Osteoblast (primary cell): ENCODE measurements around the gene MPV17. TPM values are rescaled to one million over a fixed set of nuclear protein-coding genes. Genes with fewer than 3 reads are reported as not detected.

Experiments
- DNase-seq: peaks from one replicate; pipeline ENCODE4 v3.0.0; 2011; ENCODE audit warnings: low spot score, mixed read lengths; ENCODE audit not compliant: insufficient read length; ENCODE audit errors: missing footprints
- H2AFZ ChIP-seq: 2 replicates; pipeline ENCODE4 v1.6.0; 2011; ENCODE audit warnings: mild to moderate bottlenecking, low read length
- H3K27ac ChIP-seq: 2 replicates; pipeline ENCODE4 v1.5.1; 2011; ENCODE audit warnings: mild to moderate bottlenecking, low read depth, low read length, moderate library complexity
- H3K27me3 ChIP-seq: 2 replicates; pipeline ENCODE4 v1.6.0; 2012; ENCODE audit warnings: mild to moderate bottlenecking, control low read depth, inconsistent platforms, low read length, moderate library complexity; ENCODE audit not compliant: insufficient read depth
- H3K36me3 ChIP-seq: 2 replicates; pipeline ENCODE4 v1.5.1; 2011; ENCODE audit warnings: mild to moderate bottlenecking, low read length, control low read depth, moderate library complexity; ENCODE audit not compliant: insufficient read depth
- H3K4me1 ChIP-seq: 2 replicates; pipeline ENCODE4 v1.5.1; 2011; ENCODE audit warnings: mild to moderate bottlenecking, low read length, control low read depth, moderate library complexity; ENCODE audit not compliant: insufficient read depth
- H3K4me2 ChIP-seq: 2 replicates; pipeline ENCODE4 v1.6.0; 2011; ENCODE audit warnings: mild to moderate bottlenecking, low read length; ENCODE audit not compliant: insufficient read depth
- H3K4me3 ChIP-seq: fragments of 200-600 bp; sonication (generic); 3 replicates; pipeline ENCODE4 v1.5.1; 2012; ENCODE audit warnings: mild to moderate bottlenecking, low read length, inconsistent platforms; ENCODE audit not compliant: insufficient read depth
- H3K79me2 ChIP-seq: 2 replicates; pipeline ENCODE4 v1.6.0; 2012; ENCODE audit warnings: mild to moderate bottlenecking, low read length, control low read depth, inconsistent platforms; ENCODE audit not compliant: insufficient read depth
- H3K9me3 ChIP-seq: 2 replicates; pipeline ENCODE4 v1.5.1; 2011; ENCODE audit warnings: low read depth, low read length, control low read depth
- H4K20me1 ChIP-seq: 2 replicates; pipeline ENCODE4 v1.6.0; 2012; ENCODE audit warnings: mild to moderate bottlenecking, low read length, control low read depth; ENCODE audit not compliant: insufficient read depth
- total RNA-seq: library from RNA; depleted of rRNA; stranded (reverse); fragments of >200 nt; gene quantifications from 2 replicates; pipeline ENCODE4 v1.2.3, GENCODE V29; 2012
- TF ChIP-seq, protein P1 (sequence below): IDR thresholded peaks from 2 replicates; pipeline ENCODE4 v1.5.1; 2011; ENCODE audit warnings: mild to moderate bottlenecking, low read depth, low read length, moderate library complexity; ENCODE audit errors: extremely low read depth

The MPV17 gene
- total RNA-seq, 1 donor, result 98.8 TPM

DNA sequence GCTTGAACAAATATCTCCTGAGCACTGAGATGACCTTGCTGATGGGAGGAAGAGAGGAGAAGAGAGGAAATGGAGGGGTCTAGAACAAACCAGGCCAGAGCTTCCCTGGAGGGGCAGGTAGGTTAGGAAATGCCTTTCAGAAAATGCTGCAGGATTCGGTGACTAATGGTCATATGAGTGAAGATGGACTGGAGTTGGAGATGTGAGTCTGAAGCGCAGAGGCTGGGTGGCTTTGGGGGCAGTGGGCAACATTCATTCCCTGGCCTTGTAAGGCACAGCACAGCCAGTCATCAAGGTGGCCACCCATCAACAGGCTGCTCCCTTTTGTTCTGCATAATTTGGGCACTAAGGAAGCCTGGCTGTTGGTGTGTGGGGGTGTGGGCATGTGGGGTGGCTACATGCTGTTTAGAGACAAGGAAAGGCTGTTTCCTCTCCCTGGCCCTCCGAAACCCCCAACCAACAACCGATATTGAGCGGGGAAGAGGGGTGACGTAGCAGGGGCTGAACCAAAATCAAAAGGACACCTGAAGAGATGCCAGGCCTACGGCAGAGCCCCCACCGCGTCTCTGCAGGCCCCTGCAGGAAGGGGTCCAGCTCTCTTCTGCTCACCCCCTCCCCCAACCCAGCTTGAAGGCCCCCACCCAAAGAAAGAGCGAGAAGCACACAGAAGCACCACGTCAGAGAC is 61.5 kb downstream of the MPV17 start:
- H3K27me3 ChIP-seq, result peaks cover 70% of the 10 kb centered on the region

More for the DNA sequence above, 61.5 kb downstream of the MPV17 start:
- H3K4me1 ChIP-seq, result peaks cover 1% of the 10 kb centered on the region
- H3K79me2 ChIP-seq, result no peaks in the 10 kb centered on the region
- H4K20me1 ChIP-seq, result peaks cover 2% of the 10 kb centered on the region
- DNase-seq, result peak; percentile 70
- no peak overlapping the region for H3K27ac ChIP-seq
- no peak overlapping the region for H2AFZ ChIP-seq
- no peak overlapping the region for H3K4me2 ChIP-seq
- no peaks in the 10 kb centered on the region for H3K9me3 ChIP-seq
- no peak overlapping the region for H3K4me3 ChIP-seq
- no peaks in the 10 kb centered on the region for H3K36me3 ChIP-seq
- TF ChIP-seq, protein P1, sequence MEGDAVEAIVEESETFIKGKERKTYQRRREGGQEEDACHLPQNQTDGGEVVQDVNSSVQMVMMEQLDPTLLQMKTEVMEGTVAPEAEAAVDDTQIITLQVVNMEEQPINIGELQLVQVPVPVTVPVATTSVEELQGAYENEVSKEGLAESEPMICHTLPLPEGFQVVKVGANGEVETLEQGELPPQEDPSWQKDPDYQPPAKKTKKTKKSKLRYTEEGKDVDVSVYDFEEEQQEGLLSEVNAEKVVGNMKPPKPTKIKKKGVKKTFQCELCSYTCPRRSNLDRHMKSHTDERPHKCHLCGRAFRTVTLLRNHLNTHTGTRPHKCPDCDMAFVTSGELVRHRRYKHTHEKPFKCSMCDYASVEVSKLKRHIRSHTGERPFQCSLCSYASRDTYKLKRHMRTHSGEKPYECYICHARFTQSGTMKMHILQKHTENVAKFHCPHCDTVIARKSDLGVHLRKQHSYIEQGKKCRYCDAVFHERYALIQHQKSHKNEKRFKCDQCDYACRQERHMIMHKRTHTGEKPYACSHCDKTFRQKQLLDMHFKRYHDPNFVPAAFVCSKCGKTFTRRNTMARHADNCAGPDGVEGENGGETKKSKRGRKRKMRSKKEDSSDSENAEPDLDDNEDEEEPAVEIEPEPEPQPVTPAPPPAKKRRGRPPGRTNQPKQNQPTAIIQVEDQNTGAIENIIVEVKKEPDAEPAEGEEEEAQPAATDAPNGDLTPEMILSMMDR, result no peak

Other genes with a start within 250 kb of the MPV17 start
- 137 and 138 TPM in 2 replicates for gene EMILIN1, start 244.5 kb downstream of the MPV17 start, total RNA-seq
- gene KHK, start 236.3 kb downstream of the MPV17 start, total RNA-seq, result 0.29 and 0.36 TPM in 2 replicates
- gene CGREF1, start 204.0 kb downstream of the MPV17 start, total RNA-seq, result 6.8 and 14.5 TPM in 2 replicates
- under 0.01 TPM in 2 replicates for gene ABHD1, start 199.3 kb downstream of the MPV17 start, total RNA-seq
- 42.4 and 45.2 TPM in 2 replicates for gene PREB, start 188.5 kb downstream of the MPV17 start, total RNA-seq
- not detected in 2 replicates for gene PRR30, start 183.7 kb downstream of the MPV17 start, total RNA-seq
- not detected in 2 replicates for gene TCF23, start 174.1 kb downstream of the MPV17 start, total RNA-seq
- gene ATRAID, start 111.1 kb downstream of the MPV17 start, total RNA-seq, result 187 and 198 TPM in 2 replicates
- 14.1 TPM in 2 replicates for gene SLC5A6, start 110.8 kb downstream of the MPV17 start, total RNA-seq
- gene CAD, start 105.7 kb downstream of the MPV17 start, total RNA-seq, result 28.6 and 30.8 TPM in 2 replicates
- gene SLC30A3, start 60.0 kb downstream of the MPV17 start, total RNA-seq, result under 0.01 and 0.88 TPM in 2 replicates
- gene DNAJC5G, start 47.7 kb downstream of the MPV17 start, total RNA-seq, result not detected in 2 replicates
- not detected in 2 replicates for gene TRIM54, start 40.7 kb downstream of the MPV17 start, total RNA-seq
- gene UCN, start 14.7 kb downstream of the MPV17 start, total RNA-seq, result 0.36 and 1.2 TPM in 2 replicates
- 32.7 and 34.4 TPM in 2 replicates for gene GTF3C2, start 33.7 kb upstream of the MPV17 start, total RNA-seq
- 19.2 and 24.2 TPM in 2 replicates for gene EIF2B4, start 47.2 kb upstream of the MPV17 start, total RNA-seq
- gene SNX17, start 47.5 kb upstream of the MPV17 start, total RNA-seq, result 152 and 165 TPM in 2 replicates
- 6.2 and 8.3 TPM in 2 replicates for gene ZNF513, start 57.6 kb upstream of the MPV17 start, total RNA-seq
- gene PPM1G, start 86.5 kb upstream of the MPV17 start, total RNA-seq, result 56.6 and 65.5 TPM in 2 replicates
- gene NRBP1, start 105.5 kb upstream of the MPV17 start, total RNA-seq, result 147 and 151 TPM in 2 replicates
- gene KRTCAP3, start 119.3 kb upstream of the MPV17 start, total RNA-seq, result under 0.01 and 0.72 TPM in 2 replicates
- 33.3 and 35.5 TPM in 2 replicates for gene IFT172, start 166.6 kb upstream of the MPV17 start, total RNA-seq
- 21.2 and 21.4 TPM in 2 replicates for gene FNDC4, start 172.1 kb upstream of the MPV17 start, total RNA-seq
- 1.2 and 1.4 TPM in 2 replicates for gene GCKR, start 173.7 kb upstream of the MPV17 start, total RNA-seq